Coronary artery (tissue), 2 donors: Measurements from ENCODE around the gene ATG14.

Source experiments
- DNase-seq: peaks from one replicate; pipeline ENCODE4 v3.0.0-alpha.2; 2017; ENCODE audit warnings: low spot score
- H3K27ac ChIP-seq, 2 donors: fragments of 200-600 bp; sonication (generic); one replicate each; pipeline ENCODE4 v1.5.1; 2016 to 2019
- H3K4me3 ChIP-seq: fragments of 200-600 bp; sonication (generic); 2 replicates; pipeline ENCODE4 v1.5.1; 2016; ENCODE audit warnings: mild to moderate bottlenecking, moderate library complexity
- TF ChIP-seq, protein P1 (sequence below): fragments of 200-600 bp; sonication (generic); IDR thresholded peaks from one replicate; pipeline ENCODE4 v1.5.1; 2019; ENCODE audit warnings: antibody characterized with exemption

The ATG14 gene

DNA sequence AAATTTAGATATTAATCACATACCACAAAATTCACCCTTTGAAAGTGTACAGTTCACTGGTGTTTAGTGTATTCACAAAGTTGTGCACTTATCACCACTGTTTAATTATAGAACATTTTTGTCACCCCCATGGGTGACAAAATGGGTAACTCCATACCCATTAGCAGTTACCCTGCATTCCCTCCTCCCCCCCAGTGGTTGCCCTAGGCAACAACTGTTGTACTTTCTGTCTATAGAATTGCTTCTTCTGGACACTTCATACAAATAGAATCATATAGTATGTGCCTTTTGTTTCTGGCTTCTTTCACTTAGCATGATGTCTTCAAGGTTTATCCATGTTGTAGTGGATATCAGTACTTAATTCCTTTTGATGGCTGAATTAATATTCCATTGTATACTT lies 87.7 kb downstream of the ATG14 start:
- no peak overlapping the region for H3K4me3 ChIP-seq
- TF ChIP-seq, protein P1, sequence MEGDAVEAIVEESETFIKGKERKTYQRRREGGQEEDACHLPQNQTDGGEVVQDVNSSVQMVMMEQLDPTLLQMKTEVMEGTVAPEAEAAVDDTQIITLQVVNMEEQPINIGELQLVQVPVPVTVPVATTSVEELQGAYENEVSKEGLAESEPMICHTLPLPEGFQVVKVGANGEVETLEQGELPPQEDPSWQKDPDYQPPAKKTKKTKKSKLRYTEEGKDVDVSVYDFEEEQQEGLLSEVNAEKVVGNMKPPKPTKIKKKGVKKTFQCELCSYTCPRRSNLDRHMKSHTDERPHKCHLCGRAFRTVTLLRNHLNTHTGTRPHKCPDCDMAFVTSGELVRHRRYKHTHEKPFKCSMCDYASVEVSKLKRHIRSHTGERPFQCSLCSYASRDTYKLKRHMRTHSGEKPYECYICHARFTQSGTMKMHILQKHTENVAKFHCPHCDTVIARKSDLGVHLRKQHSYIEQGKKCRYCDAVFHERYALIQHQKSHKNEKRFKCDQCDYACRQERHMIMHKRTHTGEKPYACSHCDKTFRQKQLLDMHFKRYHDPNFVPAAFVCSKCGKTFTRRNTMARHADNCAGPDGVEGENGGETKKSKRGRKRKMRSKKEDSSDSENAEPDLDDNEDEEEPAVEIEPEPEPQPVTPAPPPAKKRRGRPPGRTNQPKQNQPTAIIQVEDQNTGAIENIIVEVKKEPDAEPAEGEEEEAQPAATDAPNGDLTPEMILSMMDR: no peak
- H3K27ac ChIP-seq: no peak overlapping the region
- no peak for DNase-seq

DNA sequence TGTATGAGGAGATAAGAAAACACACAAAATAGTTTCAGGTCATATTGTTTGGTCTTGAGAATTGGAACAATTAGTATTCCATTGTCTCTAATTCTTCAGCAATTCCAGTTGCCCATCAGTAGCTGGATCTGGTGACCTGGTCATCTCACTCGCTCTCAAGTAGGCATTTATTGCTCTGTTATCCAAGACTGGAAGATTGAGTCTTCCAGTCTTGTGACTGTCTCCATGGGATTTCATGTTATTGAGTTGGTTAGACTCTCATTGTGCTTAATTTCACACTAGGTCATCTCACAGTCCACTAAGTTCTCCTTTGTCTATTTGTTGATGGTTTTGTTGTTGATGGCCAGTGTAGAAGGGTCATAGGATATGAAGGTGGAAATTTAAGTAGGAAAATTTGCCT lies 92.9 kb downstream of the ATG14 start:
- Histone ChIP-seq H3K27ac (no peak overlapping the region), H3K4me3 (no peak overlapping the region)
- no peak for DNase-seq
- TF ChIP-seq, protein P1: no peak

DNA sequence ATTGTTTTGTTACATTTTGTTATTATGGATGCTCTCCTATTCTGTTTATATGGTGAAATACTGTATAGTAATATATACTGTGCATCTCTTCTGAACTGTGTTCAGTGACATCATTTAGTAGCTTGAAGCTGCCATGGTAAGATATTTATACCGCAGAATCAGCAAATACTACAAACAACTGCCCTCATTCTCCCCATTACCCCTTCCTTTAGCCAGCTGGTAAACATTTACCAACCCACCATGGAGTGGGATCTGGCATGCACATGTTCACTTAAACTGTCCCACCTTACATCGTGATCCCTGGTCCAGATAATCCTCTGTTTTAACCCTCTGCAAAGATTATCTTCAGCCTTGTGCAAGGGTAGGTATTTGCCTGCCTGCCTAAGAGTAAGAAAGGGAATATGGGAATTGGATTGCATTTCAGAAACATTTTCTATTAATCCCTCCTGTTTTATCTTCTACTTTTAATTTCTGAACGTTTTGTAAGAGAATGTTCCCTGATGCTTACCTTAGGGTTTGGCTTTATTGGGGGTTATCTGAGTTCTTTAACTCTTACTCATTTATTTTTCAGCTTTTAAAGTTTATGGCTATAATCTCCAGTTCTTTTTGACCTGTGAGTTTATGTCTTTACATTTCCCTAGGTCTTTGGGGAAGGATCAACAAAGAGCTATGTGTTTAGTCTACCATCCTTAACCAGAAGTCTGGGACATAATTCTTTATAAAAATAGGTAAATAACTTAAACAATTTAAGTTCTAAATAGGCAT lies 93.9 kb downstream of the ATG14 start:
- TF ChIP-seq, protein P1: no peak
- DNase-seq: no peak
- Histone ChIP-seq H3K27ac (no peak overlapping the region), H3K4me3 (no peak overlapping the region)

DNA sequence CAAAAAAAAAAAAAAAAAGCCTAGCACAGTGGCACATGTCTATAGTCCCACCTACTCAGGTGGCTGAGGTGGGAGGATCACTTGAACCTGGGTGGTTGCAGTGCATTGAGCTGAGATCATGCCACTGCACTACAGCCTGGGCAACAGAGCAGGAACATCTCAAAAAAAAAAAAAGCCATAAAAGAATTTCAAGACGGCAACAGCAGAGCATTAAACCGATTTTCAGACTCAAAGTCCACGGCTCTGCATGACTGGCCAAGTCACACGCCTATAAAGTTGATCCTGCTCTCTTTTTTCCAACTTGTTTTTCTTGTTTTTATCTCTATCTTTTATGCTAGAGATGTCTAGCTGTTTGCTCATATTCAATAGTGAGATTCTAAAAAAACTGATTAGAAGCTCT lies 95.1 kb downstream of the ATG14 start:
- Histone ChIP-seq H3K4me3 (no peak overlapping the region), H3K27ac (no peak overlapping the region)
- TF ChIP-seq, protein P1: no peak
- no peak for DNase-seq
